A549 (cell line): ENCODE results near the gene NUAK1. TPM values are rescaled to one million over a fixed set of nuclear protein-coding genes. Genes with fewer than 3 reads are reported as not detected.
A peak's percentile ranks its signal among the peaks of the same experiment; 100 is the strongest.
"Not testable (repeated sequence)": the region's sequence is repeated elsewhere in the genome, so short reads cannot be mapped to it uniquely, and the experiment has no call there.

Experiments used
- ATAC-seq, 2 experiments: fragments of 200-7000 bp in 1 of 2; fragments of >200 bp in 1 of 2; cut with Nextera tagmentation in 1 of 2; cut with Tn5 transposase in 1 of 2; 3 replicates each; pipeline versions ENCODE4 v1.8.0 to v1.9.1; 2018 to 2020; ENCODE audit warnings: mild to moderate bottlenecking in 1 of 2, moderate library complexity in 1 of 2
- CTCF ChIA-PET: fragments of 300-600 bp; sonication (Branson Sonifier 250); formaldehyde crosslinking; extraction: SDS; loops from one replicate; lab custom pipeline; 2021; ENCODE audit warnings: antibody characterized with exemption, inconsistent platforms; lab: Yijun Ruan, JAX
- POLR2A ChIA-PET: fragments of 350-600 bp; formaldehyde crosslinking; extraction: SDS; loops from one replicate; lab custom pipeline; 2021; ENCODE audit warnings: antibody characterized with exemption, inconsistent platforms; lab: Yijun Ruan, JAX
- DNase-seq, 2 experiments: peaks; one replicate each; pipeline versions ENCODE4 v3.0.0 to v3.0.0-alpha.2; 2011 to 2016; ENCODE audit warnings: low read depth in 1 of 2, low spot score in 1 of 2
- FAIRE-seq: peaks from 2 replicates; lab custom pipeline; 2011; peaks lifted over from hg19 to GRCh38; lab: Jason Lieb, UNC
- H3K27ac ChIP-seq, 2 experiments: fragments of >200 bp; sonication (Bioruptor Twin); formaldehyde crosslinking; 3 replicates each; pipeline ENCODE4 v1.5.1; 2016 to 2017
- H3K4me1 ChIP-seq: fragments of >200 bp; sonication (Bioruptor Twin); formaldehyde crosslinking; 3 replicates; pipeline ENCODE4 v1.6.1; 2016
- H3K4me2 ChIP-seq: fragments of >200 bp; sonication (Bioruptor Twin); formaldehyde crosslinking; 3 replicates; pipeline ENCODE4 v1.6.1; 2016
- H3K4me3 ChIP-seq: fragments of >200 bp; sonication (Bioruptor Twin); formaldehyde crosslinking; 3 replicates; pipeline ENCODE4 v1.5.1; 2016
- H3K9me3 ChIP-seq: fragments of >200 bp; sonication (Bioruptor Twin); formaldehyde crosslinking; 3 replicates; pipeline ENCODE4 v1.6.1; 2016
- BHLHE40 ChIP-seq: IDR thresholded peaks from 2 replicates; pipeline ENCODE4 v1.6.1; 2012; ENCODE audit warnings: low read depth, low read length, inconsistent platforms
- EHMT2 ChIP-seq: fragments of 200-600 bp; sonication (generic); IDR thresholded peaks from 2 replicates; pipeline ENCODE4 v1.6.1; 2016; ENCODE audit warnings: antibody characterized with exemption, low read depth, mild to moderate bottlenecking, moderate library complexity
- ESRRA ChIP-seq: fragments of 150-350 bp; IDR thresholded peaks from 2 replicates; pipeline ENCODE4 v1.6.1; 2014; ENCODE audit warnings: mild to moderate bottlenecking, low read length, borderline replicate concordance
- FOSL2 ChIP-seq, 2 experiments: fragments of 450-650 bp in 1 of 2; fragments of >200 bp in 1 of 2; sonication (Bioruptor Twin) in 1 of 2; formaldehyde crosslinking; IDR thresholded peaks; 2 replicates each; pipeline versions ENCODE4 v1.5.0 to v1.6.1; 2016 to 2020; ENCODE audit warnings: mild to moderate bottlenecking in 1 of 2, moderate library complexity in 1 of 2
- FOXS1 ChIP-seq: fragments of 250-450 bp; sonication (Bioruptor Pico); IDR thresholded peaks from 2 replicates; pipeline ENCODE4 v1.5.0; 2020; ENCODE audit warnings: mild to moderate bottlenecking, moderate library complexity
- HEYL ChIP-seq: fragments of 250-450 bp; sonication (Bioruptor Pico); IDR thresholded peaks from 2 replicates; pipeline ENCODE4 v1.8.0; 2021; ENCODE audit warnings: mild to moderate bottlenecking, moderate library complexity
- HOXA7 ChIP-seq: fragments of 250-450 bp; sonication (Bioruptor Pico); IDR thresholded peaks from 2 replicates; pipeline ENCODE4 v1.5.0; 2020; ENCODE audit warnings: mild to moderate bottlenecking, moderate library complexity
- HOXB13 ChIP-seq: fragments of 250-450 bp; sonication (Bioruptor Pico); IDR thresholded peaks from 2 replicates; pipeline ENCODE4 v1.5.0; 2020; ENCODE audit warnings: low read depth, mild to moderate bottlenecking, moderate library complexity
- HOXB5 ChIP-seq: fragments of 250-450 bp; sonication (Bioruptor Pico); IDR thresholded peaks from 2 replicates; pipeline ENCODE4 v1.5.0; 2020; ENCODE audit warnings: mild to moderate bottlenecking, moderate library complexity
- KDM5A ChIP-seq: fragments of 200-600 bp; sonication (generic); IDR thresholded peaks from 2 replicates; pipeline ENCODE4 v1.6.1; 2016; ENCODE audit warnings: antibody characterized with exemption, mild to moderate bottlenecking
- MAFK ChIP-seq: fragments of 450-650 bp; IDR thresholded peaks from 2 replicates; pipeline ENCODE4 v1.6.1; 2014; ENCODE audit not compliant: partially characterized antibody
- RAD21 ChIP-seq, 2 experiments: fragments of >200 bp in 1 of 2; sonication (Bioruptor Twin) in 1 of 2; formaldehyde crosslinking in 1 of 2; IDR thresholded peaks in 1 of 2; conservative IDR thresholded peaks in 1 of 2; 2 replicates in 1 of 2; 3 replicates in 1 of 2; pipeline ENCODE4 v1.6.1; 2012 to 2018; ENCODE audit warnings: inconsistent platforms in 1 of 2
- RFX5 ChIP-seq: fragments of 450-650 bp; IDR thresholded peaks from 2 replicates; pipeline ENCODE4 v1.7.1; 2014; ENCODE audit warnings: antibody characterized with exemption, mild to moderate bottlenecking, moderate library complexity
- SMC3 ChIP-seq: fragments of >200 bp; sonication (Bioruptor Twin); formaldehyde crosslinking; IDR thresholded peaks from 3 replicates; pipeline ENCODE4 v1.6.1; 2018; ENCODE audit warnings: inconsistent platforms
- TP53 ChIP-seq: fragments of 250-450 bp; sonication (Bioruptor Pico); IDR thresholded peaks from 2 replicates; pipeline ENCODE4 v1.5.0; 2021; ENCODE audit warnings: mild to moderate bottlenecking, moderate library complexity
- USF2 ChIP-seq: fragments of 450-650 bp; IDR thresholded peaks from 2 replicates; pipeline ENCODE4 v1.6.1; 2014; ENCODE audit warnings: antibody characterized with exemption
- WGBS: methylation state at CpG from one replicate; pipeline ENCODE4 v1.1.6; 2017; ENCODE audit errors: missing lambda C conversion rate; 5-methylcytosine and 5-hydroxymethylcytosine counted together
- polyA plus RNA-seq, 4 experiments: library from polyadenylated mRNA; depleted of rRNA in 3 of 4; stranded (reverse); fragments of >200 nt; fragmentation: RNase III in 1 of 4; extraction: RNeasy Plus Mini Kit Qiagen cat#74134 plus additional on column Dnase treatment in 1 of 4; gene quantifications; 2 replicates in 3 of 4; 3 replicates in 1 of 4; pipeline ENCODE4 v1.2.3, GENCODE V29; 2011 to 2017
- TF ChIP-seq, protein P1 (sequence below): fragments of 200-600 bp; sonication (generic); IDR thresholded peaks from 2 replicates; pipeline ENCODE4 v1.6.1; 2016; ENCODE audit warnings: antibody characterized with exemption, mild to moderate bottlenecking, moderate library complexity

The NUAK1 gene
- polyA plus RNA-seq, 2 of the 4 experiments (the other 2 are of a cell fraction): 20.8 to 22.3 TPM

GRCh38 chr12:106142591-106143261 lies 4.0 kb upstream of the NUAK1 start (continued):
- TF ChIP-seq HOXB13 (CRISPR knock-in tag): no peak

- H3K4me3 ChIP-seq, DNase-seq, POLR2A ChIA-PET, H3K9me3 ChIP-seq, ATAC-seq, H3K4me2 ChIP-seq, FAIRE-seq, H3K27ac ChIP-seq: not testable (repeated sequence)
- CTCF ChIA-PET: interaction anchor here (0.6 to 10.0 kb wide), 5 partner anchors 9 to 437 kb away, joined by 3 to 112 read pairs (median 3); partner anchors contain the start of gene POLR3B
- peaks cover 37% of the 10 kb centered on the region; the same call in 2 of the 3 replicates for H3K4me1 ChIP-seq
- WGBS: 92% methylated on average over 8 of the region's 8 CpGs
Observed at GRCh38 chr12:106141920-106142319, 3.2 kb upstream of the NUAK1 start.

- FAIRE-seq: no peak
- no peak for TF ChIP-seq HOXB5
- TF ChIP-seq FOSL2 (IDR thresholded peaks at IDR 0.05): no peak
- TF ChIP-seq FOSL2 (CRISPR knock-in tag; IDR thresholded peaks at IDR 0.05): no peak
- TF ChIP-seq HEYL (CRISPR knock-in tag): no peak
- TF ChIP-seq HOXA7 (CRISPR knock-in tag): no peak
- no peak for TF ChIP-seq KDM5A
- TF ChIP-seq HOXB13 (CRISPR knock-in tag): no peak
- TF ChIP-seq FOXS1 (CRISPR knock-in tag): no peak
- TF ChIP-seq, protein P1, sequence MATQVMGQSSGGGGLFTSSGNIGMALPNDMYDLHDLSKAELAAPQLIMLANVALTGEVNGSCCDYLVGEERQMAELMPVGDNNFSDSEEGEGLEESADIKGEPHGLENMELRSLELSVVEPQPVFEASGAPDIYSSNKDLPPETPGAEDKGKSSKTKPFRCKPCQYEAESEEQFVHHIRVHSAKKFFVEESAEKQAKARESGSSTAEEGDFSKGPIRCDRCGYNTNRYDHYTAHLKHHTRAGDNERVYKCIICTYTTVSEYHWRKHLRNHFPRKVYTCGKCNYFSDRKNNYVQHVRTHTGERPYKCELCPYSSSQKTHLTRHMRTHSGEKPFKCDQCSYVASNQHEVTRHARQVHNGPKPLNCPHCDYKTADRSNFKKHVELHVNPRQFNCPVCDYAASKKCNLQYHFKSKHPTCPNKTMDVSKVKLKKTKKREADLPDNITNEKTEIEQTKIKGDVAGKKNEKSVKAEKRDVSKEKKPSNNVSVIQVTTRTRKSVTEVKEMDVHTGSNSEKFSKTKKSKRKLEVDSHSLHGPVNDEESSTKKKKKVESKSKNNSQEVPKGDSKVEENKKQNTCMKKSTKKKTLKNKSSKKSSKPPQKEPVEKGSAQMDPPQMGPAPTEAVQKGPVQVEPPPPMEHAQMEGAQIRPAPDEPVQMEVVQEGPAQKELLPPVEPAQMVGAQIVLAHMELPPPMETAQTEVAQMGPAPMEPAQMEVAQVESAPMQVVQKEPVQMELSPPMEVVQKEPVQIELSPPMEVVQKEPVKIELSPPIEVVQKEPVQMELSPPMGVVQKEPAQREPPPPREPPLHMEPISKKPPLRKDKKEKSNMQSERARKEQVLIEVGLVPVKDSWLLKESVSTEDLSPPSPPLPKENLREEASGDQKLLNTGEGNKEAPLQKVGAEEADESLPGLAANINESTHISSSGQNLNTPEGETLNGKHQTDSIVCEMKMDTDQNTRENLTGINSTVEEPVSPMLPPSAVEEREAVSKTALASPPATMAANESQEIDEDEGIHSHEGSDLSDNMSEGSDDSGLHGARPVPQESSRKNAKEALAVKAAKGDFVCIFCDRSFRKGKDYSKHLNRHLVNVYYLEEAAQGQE: no peak
- TF ChIP-seq ESRRA: no peak
- TF ChIP-seq EHMT2: no peak
- no peak for TF ChIP-seq TP53
- H3K4me1 ChIP-seq: peaks cover 42% of the 10 kb centered on the region; the same call in 2 of the 3 replicates
- peak overlapping the region; percentile 93; the same call in 1 of the 3 replicates for H3K4me2 ChIP-seq
- no peak for ATAC-seq
- H3K9me3 ChIP-seq: no peaks in the 10 kb centered on the region
- ChIA-PET CTCF (interaction anchor here (0.8 to 10.0 kb wide), 3 partner anchors 9 to 216 kb away, joined by 3 to 112 read pairs (median 4); partner anchors contain the start of gene POLR3B), POLR2A (no interaction called here)
- WGBS: 79% methylated on average over 3 of the region's 3 CpGs
- H3K27ac ChIP-seq: no peak overlapping the region
- DNase-seq: no peak
- no peak overlapping the region for H3K4me3 ChIP-seq
Observed at GRCh38 chr12:106141452-106141851, 2.7 kb upstream of the NUAK1 start.

DNA sequence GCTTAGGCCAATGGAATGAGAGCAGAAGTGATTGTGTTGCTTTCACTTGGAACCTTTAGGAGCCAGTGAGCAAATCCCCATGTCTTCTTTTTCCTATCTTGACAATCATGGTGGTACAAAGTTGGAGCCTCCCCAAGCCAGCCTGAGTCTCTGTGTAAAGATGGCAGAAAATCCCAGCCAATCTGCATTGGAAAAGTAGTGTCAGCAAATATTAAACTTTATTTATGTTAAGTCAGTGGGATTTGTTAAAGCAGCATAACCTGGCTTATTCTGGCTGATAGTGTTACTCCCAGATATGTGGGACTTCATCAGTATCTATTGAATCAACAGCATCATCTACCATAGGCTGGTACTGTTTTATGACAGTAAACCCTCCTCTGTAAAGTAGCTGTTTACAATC lies 2.2 kb upstream of the NUAK1 start:
- H3K4me1 ChIP-seq: peaks cover 44% of the 10 kb centered on the region; the same call in 2 of the 3 replicates
- H3K27ac ChIP-seq: no peak overlapping the region
- ChIA-PET POLR2A (no interaction called here), CTCF (interaction anchor here (1.2 to 10.0 kb wide), 2 partner anchors 10 to 216 kb away, joined by 4 to 112 read pairs; partner anchors contain the start of gene POLR3B)
- H3K4me3 ChIP-seq: no peak overlapping the region
- DNase-seq (no peak), FAIRE-seq (no peak), ATAC-seq (no peak)
- no peak for TF ChIP-seq TP53
- TF ChIP-seq MAFK: peak; percentile 83
- no peak for TF ChIP-seq RFX5
- no peak for TF ChIP-seq EHMT2
- no peak for TF ChIP-seq RAD21 (conservative IDR thresholded peaks at IDR 0.05 in 1 of 2, IDR thresholded peaks at IDR 0.05 in 1 of 2)
- TF ChIP-seq SMC3: no peak
- no peak for TF ChIP-seq USF2
- TF ChIP-seq BHLHE40: no peak
- H3K9me3 ChIP-seq: no peaks in the 10 kb centered on the region
- H3K4me2 ChIP-seq: peak overlapping the region; percentile 93
